BJ (cell line): ENCODE data around the gene SLC25A26. TPM values are rescaled to one million over a fixed set of nuclear protein-coding genes. Genes with fewer than 3 reads are reported as not detected.

Experiments used
- CTCF ChIA-PET: fragments of 350-600 bp; formaldehyde crosslinking; extraction: SDS; loops from one replicate; lab custom pipeline; 2021; ENCODE audit warnings: antibody characterized with exemption, inconsistent platforms; lab: Yijun Ruan, JAX
- POLR2A ChIA-PET: fragments of 300-600 bp; sonication (Branson Sonifier 250); formaldehyde crosslinking; extraction: SDS; loops from one replicate; lab custom pipeline; 2021; ENCODE audit warnings: antibody characterized with exemption; lab: Charles Lee
- DNase-seq: peaks from one replicate; pipeline ENCODE4 v3.0.0-alpha.2; 2011; ENCODE audit warnings: low read depth
- H3K27me3 ChIP-seq: 2 replicates; pipeline ENCODE4 v1.6.0; 2011; ENCODE audit warnings: low read length; ENCODE audit not compliant: control insufficient read depth, insufficient read depth
- H3K36me3 ChIP-seq: 2 replicates; pipeline ENCODE4 v1.5.1; 2011; ENCODE audit warnings: low read length; ENCODE audit not compliant: control insufficient read depth, insufficient read depth
- H3K4me3 ChIP-seq: 2 replicates; pipeline ENCODE4 v1.5.1; 2011; ENCODE audit warnings: low read depth, mild to moderate bottlenecking, control low read depth, low read length
- polyA plus RNA-seq: library from polyadenylated mRNA; depleted of rRNA; stranded (reverse); fragments of >200 nt; gene quantifications from 2 replicates; pipeline ENCODE4 v1.2.3, GENCODE V29; 2011
- TF ChIP-seq, protein P1 (sequence below): IDR thresholded peaks from 2 replicates; pipeline ENCODE4 v1.5.1; 2011; ENCODE audit warnings: low read depth, mild to moderate bottlenecking, control low read depth, inconsistent platforms, low read length, moderate library complexity; ENCODE audit not compliant: insufficient read depth

Gene SLC25A26
- polyA plus RNA-seq, 1 experiment = 29.5 TPM

- Histone ChIP-seq H3K36me3 (no peaks in the 10 kb centered on the region), H3K4me3 (no peak overlapping the region), H3K27me3 (no peaks in the 10 kb centered on the region)
- POLR2A ChIA-PET = no interaction called here
- TF ChIP-seq, protein P1, sequence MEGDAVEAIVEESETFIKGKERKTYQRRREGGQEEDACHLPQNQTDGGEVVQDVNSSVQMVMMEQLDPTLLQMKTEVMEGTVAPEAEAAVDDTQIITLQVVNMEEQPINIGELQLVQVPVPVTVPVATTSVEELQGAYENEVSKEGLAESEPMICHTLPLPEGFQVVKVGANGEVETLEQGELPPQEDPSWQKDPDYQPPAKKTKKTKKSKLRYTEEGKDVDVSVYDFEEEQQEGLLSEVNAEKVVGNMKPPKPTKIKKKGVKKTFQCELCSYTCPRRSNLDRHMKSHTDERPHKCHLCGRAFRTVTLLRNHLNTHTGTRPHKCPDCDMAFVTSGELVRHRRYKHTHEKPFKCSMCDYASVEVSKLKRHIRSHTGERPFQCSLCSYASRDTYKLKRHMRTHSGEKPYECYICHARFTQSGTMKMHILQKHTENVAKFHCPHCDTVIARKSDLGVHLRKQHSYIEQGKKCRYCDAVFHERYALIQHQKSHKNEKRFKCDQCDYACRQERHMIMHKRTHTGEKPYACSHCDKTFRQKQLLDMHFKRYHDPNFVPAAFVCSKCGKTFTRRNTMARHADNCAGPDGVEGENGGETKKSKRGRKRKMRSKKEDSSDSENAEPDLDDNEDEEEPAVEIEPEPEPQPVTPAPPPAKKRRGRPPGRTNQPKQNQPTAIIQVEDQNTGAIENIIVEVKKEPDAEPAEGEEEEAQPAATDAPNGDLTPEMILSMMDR = no peak
- DNase-seq = no peak
- CTCF ChIA-PET = interaction anchor here (1.4 to 7.0 kb wide), 2 partner anchors 413 to 419 kb away, joined by 3 to 61 read pairs; no protein-coding TSS in a partner anchor
These were observed 181.9 kb downstream of the SLC25A26 start for GRCh38 chr3:66402596-66403290.

- Histone ChIP-seq H3K36me3 (no peaks in the 10 kb centered on the region), H3K4me3 (no peak overlapping the region), H3K27me3 (no peaks in the 10 kb centered on the region)
- DNase-seq = no peak
- TF ChIP-seq, protein P1 = no peak
- POLR2A ChIA-PET = no interaction called here
- CTCF ChIA-PET = interaction anchor here (1.4 to 7.0 kb wide), 2 partner anchors 412 to 418 kb away, joined by 3 to 61 read pairs; no protein-coding TSS in a partner anchor
These were observed 182.7 kb downstream of the SLC25A26 start for GRCh38 chr3:66403323-66403990.

GRCh38 chr3:66404197-66404596, 183.4 kb downstream of the SLC25A26 start:
- TF ChIP-seq, protein P1 = no peak
- CTCF ChIA-PET = interaction anchor here (0.8 to 7.0 kb wide), 3 partner anchors 411 to 418 kb away, joined by 3 to 61 read pairs (median 5); no protein-coding TSS in a partner anchor

GRCh38 chr3:66404903-66405700, 184.3 kb downstream of the SLC25A26 start:
- Histone ChIP-seq H3K4me3 (no peak overlapping the region), H3K27me3 (no peaks in the 10 kb centered on the region), H3K36me3 (no peaks in the 10 kb centered on the region; the same call in 1 of the 2 replicates)
- TF ChIP-seq, protein P1 = no peak
- ChIA-PET POLR2A (no interaction called here), CTCF (interaction anchor here (0.8 to 7.0 kb wide), 5 partner anchors 10 to 417 kb away, joined by 3 to 61 read pairs (median 5); no protein-coding TSS in a partner anchor)
- no peak for DNase-seq

More at GRCh38 chr3:66404197-66404596, 183.4 kb downstream of the SLC25A26 start:
- H3K36me3 ChIP-seq = no peaks in the 10 kb centered on the region
- H3K27me3 ChIP-seq = no peaks in the 10 kb centered on the region
- DNase-seq = no peak
- POLR2A ChIA-PET = no interaction called here
- H3K4me3 ChIP-seq = no peak overlapping the region

DNA sequence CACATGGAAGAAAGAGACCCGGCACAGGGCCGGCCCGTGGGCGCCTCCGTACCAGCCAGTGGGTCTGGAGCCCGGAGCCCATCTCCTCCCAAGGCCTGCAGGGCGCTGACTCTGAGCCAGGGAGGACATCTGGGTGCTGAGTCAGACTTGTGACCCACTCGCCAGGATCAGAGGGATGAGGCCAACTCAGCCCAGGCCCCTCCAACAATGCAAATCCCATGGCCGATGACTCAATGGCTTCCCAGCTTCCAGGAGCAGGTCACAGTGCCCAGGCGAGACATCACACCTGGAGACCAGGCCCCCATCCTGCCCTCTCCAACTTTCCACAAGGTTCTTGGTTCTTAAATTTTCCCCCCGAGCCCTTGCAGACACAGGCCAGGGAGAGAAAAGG, 184.9 kb downstream of the SLC25A26 start:
- no peak for DNase-seq
- Histone ChIP-seq H3K36me3 (no peaks in the 10 kb centered on the region; the same call in 1 of the 2 replicates), H3K4me3 (no peak overlapping the region), H3K27me3 (no peaks in the 10 kb centered on the region)
- POLR2A ChIA-PET = no interaction called here
- TF ChIP-seq, protein P1 = no peak
- CTCF ChIA-PET = interaction anchor here (0.9 to 7.0 kb wide), 6 partner anchors 9 to 416 kb away, joined by 3 to 61 read pairs (median 4); no protein-coding TSS in a partner anchor
